IPS-18a (cell line): ENCODE measurements around the gene PTPN1.

ENCODE experiments used
- H3K27ac ChIP-seq: one replicate; pipeline ENCODE4 v1.5.1; 2013; ENCODE audit warnings: low read length
- H3K27me3 ChIP-seq: one replicate; pipeline ENCODE4 v1.6.1; 2013; ENCODE audit warnings: mild to moderate bottlenecking, low read length; ENCODE audit not compliant: control insufficient read depth, insufficient read depth
- H3K36me3 ChIP-seq: one replicate; pipeline ENCODE4 v1.6.1; 2013; ENCODE audit warnings: low read depth, low read length; ENCODE audit not compliant: control insufficient read depth
- H3K4me1 ChIP-seq: one replicate; pipeline ENCODE4 v1.6.1; 2013; ENCODE audit warnings: low read depth, low read length; ENCODE audit not compliant: control insufficient read depth
- H3K4me3 ChIP-seq: one replicate; pipeline ENCODE4 v1.5.1; 2013; ENCODE audit warnings: low read length
- H3K9ac ChIP-seq: one replicate; pipeline ENCODE4 v1.6.1; 2013; ENCODE audit warnings: mild to moderate bottlenecking, low read length, moderate library complexity
- H3K9me3 ChIP-seq: one replicate; pipeline ENCODE4 v1.6.1; 2013; ENCODE audit warnings: low read depth, low read length; ENCODE audit not compliant: control insufficient read depth

The PTPN1 gene

DNA sequence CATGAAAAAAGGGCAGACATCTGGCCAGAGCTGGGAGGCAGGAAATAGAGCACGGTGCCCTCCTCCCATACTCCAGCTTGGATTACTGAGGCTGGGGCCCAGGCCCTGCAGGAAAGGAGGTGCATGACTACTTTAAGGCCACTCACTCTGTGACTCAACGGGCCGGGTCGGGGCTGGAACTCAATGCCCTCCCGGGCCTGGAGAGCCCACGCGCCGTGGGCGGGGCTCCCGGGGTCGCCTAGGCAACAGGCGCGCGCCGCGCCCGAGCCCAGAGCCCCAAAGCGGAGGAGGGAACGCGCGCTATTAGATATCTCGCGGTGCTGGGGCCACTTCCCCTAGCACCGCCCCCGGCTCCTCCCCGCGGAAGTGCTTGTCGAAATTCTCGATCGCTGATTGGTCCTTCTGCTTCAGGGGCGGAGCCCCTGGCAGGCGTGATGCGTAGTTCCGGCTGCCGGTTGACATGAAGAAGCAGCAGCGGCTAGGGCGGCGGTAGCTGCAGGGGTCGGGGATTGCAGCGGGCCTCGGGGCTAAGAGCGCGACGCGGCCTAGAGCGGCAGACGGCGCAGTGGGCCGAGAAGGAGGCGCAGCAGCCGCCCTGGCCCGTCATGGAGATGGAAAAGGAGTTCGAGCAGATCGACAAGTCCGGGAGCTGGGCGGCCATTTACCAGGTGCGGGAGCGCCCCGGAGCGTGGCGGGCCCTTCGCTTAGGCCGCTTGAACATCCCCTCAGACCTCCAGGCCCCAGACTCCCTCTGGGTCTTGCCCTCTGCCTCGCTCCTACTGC is at the start of gene PTPN1:
PTPN1 (plus strand) TSS at position 461 of the 783 bp plus-strand sequence; CDS start at position 606, 145 bp downstream.
- peak within 1 kb of the TSS; percentile 89 for H3K4me3 ChIP-seq
- peaks cover 7% of the 10 kb centered on the region for H3K4me1 ChIP-seq
- H3K9me3 ChIP-seq: no peaks in the 10 kb centered on the region
- H3K27ac ChIP-seq: peak within 1 kb of the TSS; percentile 65
- H3K36me3 ChIP-seq: no peaks in the 10 kb centered on the region
- peak within 1 kb of the TSS; percentile 84 for H3K9ac ChIP-seq
- H3K27me3 ChIP-seq: no peaks in the 10 kb centered on the region

DNA sequence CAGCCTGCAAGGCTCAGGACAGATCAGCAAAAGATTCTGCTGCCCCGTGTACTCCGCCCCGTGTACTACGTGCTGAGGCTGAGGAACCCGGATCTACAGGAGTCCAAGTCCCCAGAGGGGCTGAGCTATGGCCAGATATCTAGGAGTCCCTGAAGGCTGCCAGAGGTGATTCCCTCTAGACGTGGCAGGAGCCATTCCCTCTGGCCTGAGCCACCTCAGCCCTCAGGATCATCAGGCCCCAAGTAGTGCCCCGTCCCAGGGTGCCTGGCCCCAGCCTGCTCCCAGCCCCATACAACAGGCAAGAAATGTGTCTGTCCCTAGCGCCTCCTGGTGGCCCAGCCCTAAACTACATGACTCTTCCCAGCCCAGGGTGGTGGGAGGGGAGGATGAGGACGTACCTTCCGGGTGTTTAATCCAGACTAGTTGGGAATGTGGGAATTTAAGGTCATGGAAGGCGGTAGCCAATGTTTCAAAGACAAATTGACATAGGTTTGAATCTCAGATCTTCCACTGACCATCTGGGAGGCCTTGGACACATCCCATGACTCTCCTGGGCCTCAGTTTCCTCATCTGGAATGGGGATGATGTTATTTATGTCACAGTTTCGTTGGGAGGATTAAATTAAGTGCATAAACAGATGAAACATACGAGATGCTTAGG is 49.4 kb upstream of the PTPN1 start:
- H3K27ac ChIP-seq: no peak overlapping the region
- no peak overlapping the region for H3K4me3 ChIP-seq
- no peaks in the 10 kb centered on the region for H3K9me3 ChIP-seq
- H3K9ac ChIP-seq: no peak overlapping the region
- no peaks in the 10 kb centered on the region for H3K27me3 ChIP-seq
- no peaks in the 10 kb centered on the region for H3K4me1 ChIP-seq
- H3K36me3 ChIP-seq: no peaks in the 10 kb centered on the region

- no peaks in the 10 kb centered on the region for H3K36me3 ChIP-seq
- no peak overlapping the region for H3K27ac ChIP-seq
- no peaks in the 10 kb centered on the region for H3K27me3 ChIP-seq
- H3K9ac ChIP-seq: no peak overlapping the region
- H3K4me1 ChIP-seq: no peaks in the 10 kb centered on the region
- no peak overlapping the region for H3K4me3 ChIP-seq
- H3K9me3 ChIP-seq: no peaks in the 10 kb centered on the region
These were observed 48.0 kb upstream of the PTPN1 start for GRCh38 chr20:50462093-50462690.

GRCh38 chr20:50464026-50464724 is 46.0 kb upstream of the PTPN1 start:
- Histone ChIP-seq H3K27ac (no peak overlapping the region), H3K4me1 (no peaks in the 10 kb centered on the region), H3K36me3 (no peaks in the 10 kb centered on the region), H3K9me3 (no peaks in the 10 kb centered on the region), H3K9ac (no peak overlapping the region), H3K4me3 (no peak overlapping the region), H3K27me3 (no peaks in the 10 kb centered on the region)

DNA sequence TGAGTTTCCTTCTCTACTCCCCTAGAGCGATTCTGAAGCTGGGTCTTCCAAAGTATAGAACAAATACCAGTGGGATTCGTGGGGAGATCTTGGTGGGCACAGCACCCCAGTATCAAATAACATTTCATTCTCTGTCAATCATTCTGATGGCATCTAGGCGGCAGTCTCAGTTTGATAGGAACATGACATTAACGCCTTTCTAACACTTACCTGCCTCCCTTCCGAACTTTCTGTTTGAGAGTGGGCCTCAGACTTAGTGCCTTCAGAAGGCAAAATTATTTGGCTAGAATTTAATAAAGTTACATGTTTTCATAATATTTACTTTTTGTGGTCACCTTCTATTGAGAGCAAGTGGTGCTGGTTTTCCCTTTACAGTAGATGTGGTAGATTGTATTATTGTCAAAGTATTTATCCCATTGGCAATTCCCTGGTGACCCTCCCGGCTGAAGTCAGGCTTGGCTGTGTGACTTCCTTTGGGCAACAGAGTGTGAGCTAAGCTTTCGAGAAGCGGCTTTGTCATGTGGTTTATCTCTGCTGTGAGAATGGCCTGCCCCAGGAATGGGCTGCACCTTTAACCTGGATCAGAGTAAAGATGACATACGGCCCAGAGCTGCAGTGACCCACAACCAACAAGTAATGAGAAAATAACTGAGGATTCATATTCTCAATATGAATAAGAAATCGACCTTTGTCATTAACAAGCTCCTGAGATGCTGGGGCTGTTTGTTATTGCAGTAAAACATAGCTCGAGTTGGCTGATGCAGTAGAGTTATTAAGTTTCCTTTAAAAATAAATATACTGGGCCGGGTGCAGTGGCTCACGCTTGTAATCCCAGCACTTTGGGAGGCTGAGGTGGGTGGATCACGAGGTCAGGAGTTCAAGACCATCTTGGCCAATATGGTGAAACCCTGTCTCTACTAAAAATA is 45.2 kb upstream of the PTPN1 start:
- no peak overlapping the region for H3K4me3 ChIP-seq
- H3K9ac ChIP-seq: no peak overlapping the region
- H3K9me3 ChIP-seq: no peaks in the 10 kb centered on the region
- H3K4me1 ChIP-seq: no peaks in the 10 kb centered on the region
- no peaks in the 10 kb centered on the region for H3K27me3 ChIP-seq
- H3K36me3 ChIP-seq: no peaks in the 10 kb centered on the region
- H3K27ac ChIP-seq: no peak overlapping the region

DNA sequence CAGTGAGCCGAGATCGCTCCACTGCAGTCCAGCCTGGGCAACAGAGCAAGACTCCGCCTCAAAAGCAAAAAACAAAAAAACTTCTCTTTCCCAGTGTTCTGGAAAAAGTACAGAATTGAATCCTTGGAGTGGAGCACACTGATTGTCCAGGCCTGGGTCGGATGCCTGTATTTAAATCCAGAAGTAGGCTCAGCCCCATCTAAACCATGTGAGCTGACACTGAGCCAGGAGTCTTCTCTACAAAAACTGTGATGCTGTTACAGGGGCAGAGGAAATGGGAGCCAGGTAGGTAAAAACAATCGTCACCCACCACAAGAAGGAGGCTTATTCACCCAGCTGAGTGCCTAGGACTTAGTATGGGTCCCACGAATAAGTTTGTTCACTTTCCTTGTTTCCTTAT is 43.0 kb upstream of the PTPN1 start:
- no peaks in the 10 kb centered on the region for H3K4me1 ChIP-seq

DNA sequence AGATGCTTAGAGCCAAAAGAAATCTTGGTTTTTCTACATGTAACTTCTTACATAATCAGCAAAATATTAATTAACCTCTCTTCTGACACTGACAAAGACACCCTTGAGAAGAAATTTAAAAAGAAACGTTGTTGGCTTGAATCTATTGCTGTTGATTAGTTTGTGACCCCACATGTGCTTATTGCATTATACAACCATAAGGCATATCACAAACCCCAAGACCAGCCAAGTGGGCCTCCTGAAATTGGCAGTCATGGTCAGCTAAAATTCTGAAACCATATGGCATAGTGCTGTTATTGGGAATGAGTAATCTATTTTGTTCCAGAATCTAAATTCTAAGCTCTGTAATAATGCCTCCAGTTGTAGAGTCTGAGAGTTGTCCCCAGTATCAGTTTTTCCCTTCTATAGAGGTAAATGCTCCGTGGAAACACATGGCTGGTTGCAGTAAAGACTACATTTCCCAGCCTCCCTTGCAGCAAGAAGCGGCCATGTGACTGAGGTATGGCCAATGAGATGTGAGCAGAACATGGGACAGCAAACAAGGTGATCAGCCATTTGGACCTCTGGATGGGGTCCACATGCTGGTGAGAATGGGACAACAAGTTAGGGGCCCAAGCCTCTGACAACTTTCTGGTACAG is 42.3 kb upstream of the PTPN1 start:
- Histone ChIP-seq H3K4me3 (no peak overlapping the region), H3K9ac (no peak overlapping the region), H3K27me3 (no peaks in the 10 kb centered on the region), H3K27ac (no peak overlapping the region), H3K9me3 (no peaks in the 10 kb centered on the region), H3K4me1 (no peaks in the 10 kb centered on the region), H3K36me3 (no peaks in the 10 kb centered on the region)

More for the DNA sequence above, 43.0 kb upstream of the PTPN1 start:
- H3K27ac ChIP-seq: no peak overlapping the region
- H3K4me3 ChIP-seq: no peak overlapping the region
- H3K9ac ChIP-seq: no peak overlapping the region
- no peaks in the 10 kb centered on the region for H3K36me3 ChIP-seq
- H3K9me3 ChIP-seq: no peaks in the 10 kb centered on the region
- H3K27me3 ChIP-seq: no peaks in the 10 kb centered on the region

DNA sequence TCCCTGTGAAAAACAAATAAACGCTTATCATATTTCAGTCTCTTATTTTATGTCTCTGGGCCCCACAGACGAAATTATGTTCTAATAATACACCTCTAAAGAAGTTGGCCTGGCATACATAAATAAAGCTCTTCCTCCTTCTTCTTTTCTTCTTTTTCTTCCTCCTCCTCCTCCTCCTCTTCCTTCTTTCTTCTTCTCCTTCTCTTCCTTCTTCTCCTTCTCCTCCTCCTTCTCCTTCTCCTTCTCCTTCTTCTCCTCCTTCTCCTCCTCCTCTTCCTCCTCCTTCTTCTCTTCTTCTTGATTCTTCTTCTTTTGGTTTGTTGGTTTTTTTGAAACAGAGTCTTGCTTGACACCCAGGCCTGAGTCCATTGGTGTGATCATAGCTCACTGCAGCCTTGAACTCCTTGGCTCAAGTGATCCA is 41.8 kb upstream of the PTPN1 start:
- Histone ChIP-seq H3K36me3 (no peaks in the 10 kb centered on the region), H3K4me3 (no peak overlapping the region), H3K27ac (no peak overlapping the region), H3K9ac (no peak overlapping the region), H3K4me1 (no peaks in the 10 kb centered on the region), H3K27me3 (no peaks in the 10 kb centered on the region), H3K9me3 (no peaks in the 10 kb centered on the region)

DNA sequence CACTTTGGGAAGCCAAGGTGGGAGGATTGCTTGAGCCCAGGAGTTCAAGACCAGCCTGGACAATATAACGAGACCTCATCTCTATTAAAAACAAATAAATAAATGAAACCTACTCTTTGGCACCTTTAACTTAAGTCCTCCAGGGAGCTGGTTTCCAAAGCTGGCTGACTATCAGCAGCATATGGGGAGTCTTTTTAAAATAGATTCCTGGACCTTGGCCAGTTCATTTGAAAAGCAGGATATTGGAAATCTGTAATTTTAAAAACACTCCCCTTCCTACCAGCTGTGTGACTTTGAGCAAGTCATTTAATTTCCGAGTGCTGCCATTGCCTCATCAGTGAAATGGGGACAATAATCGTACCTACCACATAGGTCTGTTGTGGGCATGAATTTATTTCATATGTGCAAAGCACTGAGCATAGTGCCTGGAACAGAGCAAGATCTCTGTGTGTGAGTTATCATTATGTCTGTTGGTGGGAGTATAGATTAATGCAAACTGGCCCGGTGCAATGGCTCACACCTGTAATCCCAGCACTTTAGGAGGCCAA is 40.9 kb upstream of the PTPN1 start:
- no peaks in the 10 kb centered on the region for H3K27me3 ChIP-seq
- no peak overlapping the region for H3K27ac ChIP-seq
- no peak overlapping the region for H3K4me3 ChIP-seq
- no peaks in the 10 kb centered on the region for H3K36me3 ChIP-seq
- no peaks in the 10 kb centered on the region for H3K9me3 ChIP-seq
- H3K4me1 ChIP-seq: no peaks in the 10 kb centered on the region
- no peak overlapping the region for H3K9ac ChIP-seq

GRCh38 chr20:50469796-50470195 is 40.4 kb upstream of the PTPN1 start:
- Histone ChIP-seq H3K4me1 (no peaks in the 10 kb centered on the region), H3K27ac (no peak overlapping the region), H3K9ac (no peak overlapping the region), H3K4me3 (no peak overlapping the region), H3K9me3 (no peaks in the 10 kb centered on the region), H3K36me3 (no peaks in the 10 kb centered on the region), H3K27me3 (no peaks in the 10 kb centered on the region)
